ENCODE results near the gene MAP2K5. TPM values are rescaled to one million over a fixed set of nuclear protein-coding genes. Genes with fewer than 3 reads are reported as not detected.

The MAP2K5 gene
- total and polyA plus RNA-seq, 4 donors: 3.8 to 6.4 (median 5.6) TPM

DNA sequence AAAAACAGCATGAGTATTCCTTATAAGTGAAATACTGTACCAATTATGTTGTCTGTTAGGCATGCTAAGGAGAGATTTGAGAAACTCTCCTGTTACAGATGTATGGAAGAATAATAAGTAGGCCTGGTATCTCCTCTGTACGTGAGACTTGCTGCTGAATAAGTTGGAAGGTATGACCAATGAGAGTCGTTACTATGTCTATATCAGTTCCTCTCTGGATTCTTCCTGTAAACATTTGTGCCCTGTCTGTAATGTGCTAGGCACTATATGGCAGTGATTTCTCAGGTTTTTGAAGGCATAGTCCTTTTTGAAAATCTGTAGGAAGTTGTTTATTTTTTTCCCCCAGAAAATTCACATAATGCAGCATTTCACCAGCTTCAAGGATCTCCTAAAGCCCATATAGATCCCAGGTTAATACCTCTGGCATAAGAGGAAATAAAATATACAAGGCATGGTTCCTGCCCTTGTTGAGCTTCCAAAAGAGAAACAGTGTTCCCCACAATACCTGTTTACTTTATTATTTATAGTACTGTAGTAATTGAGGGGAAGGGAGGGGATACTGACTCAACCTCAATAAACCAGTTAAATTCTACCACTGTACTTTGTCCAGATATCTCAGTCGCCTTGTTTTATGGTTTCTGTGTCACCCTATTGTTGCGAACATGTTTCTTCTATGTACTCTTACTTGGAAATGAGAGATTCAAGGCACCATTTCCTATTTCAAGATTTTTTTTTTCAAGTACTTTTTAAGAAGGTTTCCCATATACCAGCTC, 28.6 kb downstream of the MAP2K5 start:
- Histone ChIP-seq H3K36me3 (ENCODE audit: control insufficient read depth in 4 of 4, insufficient read depth in 3 of 4, low read depth in 1 of 4, low read length in 3 of 4) (peaks cover 0 to 2% (median 0%) of the 10 kb centered on the region in 4 donors), H3K27ac (ENCODE audit: low read depth in 1 of 2, low read length in 2 of 2) (no peak overlapping the region), H3K9ac (ENCODE audit: low read depth in 1 of 2, low read length in 2 of 2) (no peak overlapping the region), H3K9me3 (ENCODE audit: control insufficient read depth in 4 of 4, low read length in 3 of 4) (no peaks in the 10 kb centered on the region), H3K27me3 (ENCODE audit: control insufficient read depth in 4 of 4, insufficient read depth in 4 of 4, low read length in 3 of 4) (no peaks in the 10 kb centered on the region), H3K4me1 (ENCODE audit: control insufficient read depth in 4 of 4, insufficient read depth in 4 of 4, low read length in 3 of 4) (peaks cover 0 to 3% (median 0%) of the 10 kb centered on the region in 4 donors), H3K4me3 (ENCODE audit: low read depth in 1 of 3, low read length in 3 of 3) (no peak overlapping the region)
- no peak for DNase-seq (ENCODE audit: low spot score)
- WGBS: 88% methylated on average over 4 of the region's 4 CpGs
- TF ChIP-seq ATF3 (IDR thresholded peaks at IDR 0.05): no peak
- TF ChIP-seq RXRA (IDR thresholded peaks at IDR 0.05): no peak
- no peak for TF ChIP-seq FOXA2 (IDR thresholded peaks at IDR 0.05)
- no peak for TF ChIP-seq YY1 (IDR thresholded peaks at IDR 0.05)
- TF ChIP-seq, protein P1, sequence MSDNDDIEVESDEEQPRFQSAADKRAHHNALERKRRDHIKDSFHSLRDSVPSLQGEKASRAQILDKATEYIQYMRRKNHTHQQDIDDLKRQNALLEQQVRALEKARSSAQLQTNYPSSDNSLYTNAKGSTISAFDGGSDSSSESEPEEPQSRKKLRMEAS (IDR thresholded peaks at IDR 0.05): no peak
- no peak for TF ChIP-seq HNF4G (IDR thresholded peaks at IDR 0.05)
- no peak for TF ChIP-seq GABPA (IDR thresholded peaks at IDR 0.05 in 1 of 2, conservative IDR thresholded peaks at IDR 0.05 in 1 of 2)
- no peak for TF ChIP-seq RAD21 (IDR thresholded peaks at IDR 0.05)
- TF ChIP-seq FOXA1 (IDR thresholded peaks at IDR 0.05): no peak

GRCh38 chr15:67571648-67572415, 29.3 kb downstream of the MAP2K5 start:
- DNase-seq (ENCODE audit: low spot score): no peak
- TF ChIP-seq FOXA2 (IDR thresholded peaks at IDR 0.05) (no peak), YY1 (IDR thresholded peaks at IDR 0.05) (no peak), NR2F2 (IDR thresholded peaks at IDR 0.05) (no peak), GABPA (IDR thresholded peaks at IDR 0.05 in 1 of 2, conservative IDR thresholded peaks at IDR 0.05 in 1 of 2) (no peak), JUND (IDR thresholded peaks at IDR 0.05) (no peak), CTCF (IDR thresholded peaks at IDR 0.05; ENCODE audit: low read depth, low read length, missing input control) (no peak), HNF4A (conservative IDR thresholded peaks at IDR 0.05) (no peak), ATF3 (IDR thresholded peaks at IDR 0.05) (no peak), FOXA1 (IDR thresholded peaks at IDR 0.05) (no peak), SP1 (IDR thresholded peaks at IDR 0.05) (no peak), HNF4G (IDR thresholded peaks at IDR 0.05) (no peak), RAD21 (IDR thresholded peaks at IDR 0.05) (no peak)
- TF ChIP-seq, protein P2, sequence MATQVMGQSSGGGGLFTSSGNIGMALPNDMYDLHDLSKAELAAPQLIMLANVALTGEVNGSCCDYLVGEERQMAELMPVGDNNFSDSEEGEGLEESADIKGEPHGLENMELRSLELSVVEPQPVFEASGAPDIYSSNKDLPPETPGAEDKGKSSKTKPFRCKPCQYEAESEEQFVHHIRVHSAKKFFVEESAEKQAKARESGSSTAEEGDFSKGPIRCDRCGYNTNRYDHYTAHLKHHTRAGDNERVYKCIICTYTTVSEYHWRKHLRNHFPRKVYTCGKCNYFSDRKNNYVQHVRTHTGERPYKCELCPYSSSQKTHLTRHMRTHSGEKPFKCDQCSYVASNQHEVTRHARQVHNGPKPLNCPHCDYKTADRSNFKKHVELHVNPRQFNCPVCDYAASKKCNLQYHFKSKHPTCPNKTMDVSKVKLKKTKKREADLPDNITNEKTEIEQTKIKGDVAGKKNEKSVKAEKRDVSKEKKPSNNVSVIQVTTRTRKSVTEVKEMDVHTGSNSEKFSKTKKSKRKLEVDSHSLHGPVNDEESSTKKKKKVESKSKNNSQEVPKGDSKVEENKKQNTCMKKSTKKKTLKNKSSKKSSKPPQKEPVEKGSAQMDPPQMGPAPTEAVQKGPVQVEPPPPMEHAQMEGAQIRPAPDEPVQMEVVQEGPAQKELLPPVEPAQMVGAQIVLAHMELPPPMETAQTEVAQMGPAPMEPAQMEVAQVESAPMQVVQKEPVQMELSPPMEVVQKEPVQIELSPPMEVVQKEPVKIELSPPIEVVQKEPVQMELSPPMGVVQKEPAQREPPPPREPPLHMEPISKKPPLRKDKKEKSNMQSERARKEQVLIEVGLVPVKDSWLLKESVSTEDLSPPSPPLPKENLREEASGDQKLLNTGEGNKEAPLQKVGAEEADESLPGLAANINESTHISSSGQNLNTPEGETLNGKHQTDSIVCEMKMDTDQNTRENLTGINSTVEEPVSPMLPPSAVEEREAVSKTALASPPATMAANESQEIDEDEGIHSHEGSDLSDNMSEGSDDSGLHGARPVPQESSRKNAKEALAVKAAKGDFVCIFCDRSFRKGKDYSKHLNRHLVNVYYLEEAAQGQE (IDR thresholded peaks at IDR 0.05): no peak
- Histone ChIP-seq H3K27ac (ENCODE audit: low read depth in 1 of 2, low read length in 2 of 2) (no peak overlapping the region), H3K4me1 (ENCODE audit: control insufficient read depth in 4 of 4, insufficient read depth in 4 of 4, low read length in 3 of 4) (peaks cover 2 to 4% (median 3%) of the 10 kb centered on the region in 4 donors), H3K27me3 (ENCODE audit: control insufficient read depth in 4 of 4, insufficient read depth in 4 of 4, low read length in 3 of 4) (no peaks in the 10 kb centered on the region), H3K36me3 (ENCODE audit: control insufficient read depth in 4 of 4, insufficient read depth in 3 of 4, low read depth in 1 of 4, low read length in 3 of 4) (peaks cover 0 to 2% (median 0%) of the 10 kb centered on the region in 4 donors), H3K9ac (ENCODE audit: low read depth in 1 of 2, low read length in 2 of 2) (no peak overlapping the region), H3K9me3 (ENCODE audit: control insufficient read depth in 4 of 4, low read length in 3 of 4) (no peaks in the 10 kb centered on the region), H3K4me3 (ENCODE audit: low read depth in 1 of 3, low read length in 3 of 3) (no peak overlapping the region)
- WGBS: 91% methylated on average over 5 of the region's 5 CpGs

All from liver (tissue), 9 donors.